GM23338 (cell line): ENCODE data around the gene DSC2. TPM values are rescaled to one million over a fixed set of nuclear protein-coding genes. Genes with fewer than 3 reads are reported as not detected.
A peak's percentile ranks its signal among the peaks of the same experiment; 100 is the strongest.

Source experiments
- ATAC-seq: fragments of 200-7000 bp; cut with Tn5 transposase; 3 replicates; pipeline ENCODE4 v1.9.1; 2020
- DNase-seq: peaks from one replicate; pipeline ENCODE4 v3.0.0-alpha.2; 2015; ENCODE audit warnings: low spot score
- H2AFZ ChIP-seq: fragments of 200-600 bp; sonication (generic); 2 replicates; pipeline ENCODE4 v1.8.0; 2016; ENCODE audit warnings: antibody characterized with exemption, mild to moderate bottlenecking, moderate library complexity
- H3F3A ChIP-seq: fragments of 200-600 bp; sonication (generic); replicated peaks from 2 replicates; pipeline ENCODE4 v1.8.0; 2017; ENCODE audit warnings: antibody characterized with exemption, mixed run types, low read depth
- H3K27ac ChIP-seq: fragments of 200-600 bp; sonication (generic); 2 replicates; pipeline ENCODE4 v1.6.1; 2016; ENCODE audit warnings: low read depth
- H3K27me3 ChIP-seq: fragments of 200-600 bp; sonication (generic); 2 replicates; pipeline ENCODE4 v1.8.0; 2016; ENCODE audit warnings: mild to moderate bottlenecking, mixed run types, moderate library complexity; ENCODE audit not compliant: insufficient read depth
- H3K36me3 ChIP-seq: fragments of 200-600 bp; sonication (generic); 2 replicates; pipeline ENCODE4 v1.8.0; 2016; ENCODE audit warnings: mild to moderate bottlenecking; ENCODE audit not compliant: insufficient read depth
- H3K4me1 ChIP-seq: fragments of 200-600 bp; sonication (generic); 2 replicates; pipeline ENCODE4 v1.8.0; 2016; ENCODE audit warnings: mild to moderate bottlenecking, moderate library complexity; ENCODE audit not compliant: insufficient read depth
- H3K4me2 ChIP-seq: fragments of 200-600 bp; sonication (generic); 2 replicates; pipeline ENCODE4 v1.7.1; 2017; ENCODE audit warnings: mixed run types
- H3K4me3 ChIP-seq: fragments of 200-600 bp; sonication (generic); 2 replicates; pipeline ENCODE4 v1.6.1; 2016; ENCODE audit warnings: mixed run types
- H3K79me2 ChIP-seq: fragments of 200-600 bp; sonication (generic); replicated peaks from 2 replicates; pipeline ENCODE4 v1.8.0; 2017; ENCODE audit warnings: mild to moderate bottlenecking; ENCODE audit not compliant: insufficient read depth
- H3K9me2 ChIP-seq: fragments of 200-600 bp; sonication (generic); 2 replicates; pipeline ENCODE4 v1.8.0; 2017; ENCODE audit not compliant: insufficient read depth
- H4K20me1 ChIP-seq: fragments of 200-600 bp; sonication (generic); replicated peaks from 2 replicates; pipeline ENCODE4 v1.8.0; 2017; ENCODE audit warnings: mild to moderate bottlenecking; ENCODE audit not compliant: insufficient read depth
- H3K27ac Mint-ChIP-seq: 2 replicates; pipeline ENCODE4 v1.8.0; 2020; ENCODE audit warnings: inconsistent platforms, mild to moderate bottlenecking, moderate library complexity, mixed read lengths
- H3K27me3 Mint-ChIP-seq: 3 replicates; pipeline ENCODE4 v1.8.0; 2022; ENCODE audit warnings: low read depth, mild to moderate bottlenecking, moderate library complexity, mixed read lengths, inconsistent platforms; ENCODE audit not compliant: insufficient read depth, poor library complexity
- H3K36me3 Mint-ChIP-seq: 3 replicates; pipeline ENCODE4 v1.8.0; 2021; ENCODE audit warnings: low read depth, mild to moderate bottlenecking, inconsistent platforms, moderate library complexity, mixed read lengths
- H3K4me1 Mint-ChIP-seq: 3 replicates; pipeline ENCODE4 v1.8.0; 2020; ENCODE audit warnings: mild to moderate bottlenecking, inconsistent platforms, mixed read lengths
- H3K4me3 Mint-ChIP-seq: 3 replicates; pipeline ENCODE4 v1.8.0; 2021; ENCODE audit warnings: moderate library complexity, mild to moderate bottlenecking, inconsistent platforms, mixed read lengths
- H3K9me3 Mint-ChIP-seq: 3 replicates; pipeline ENCODE4 v1.8.0; 2020; ENCODE audit warnings: moderate library complexity, mild to moderate bottlenecking, inconsistent platforms, mixed read lengths
- CTCF ChIP-seq, 2 experiments: fragments of 200-600 bp in 1 of 2; sonication (generic) in 1 of 2; conservative IDR thresholded peaks; 2 replicates each; pipeline versions ENCODE4 v1.5.1 to v1.6.1; 2016 to 2017; ENCODE audit warnings: antibody characterized with exemption in 2 of 2, low read depth in 2 of 2, mild to moderate bottlenecking in 2 of 2, moderate library complexity in 1 of 2
- ETS1 ChIP-seq: IDR thresholded peaks from 2 replicates; pipeline ENCODE4 v1.6.1; 2016; ENCODE audit warnings: antibody characterized with exemption
- EZH2 ChIP-seq: fragments of 200-600 bp; sonication (generic); IDR thresholded peaks from one replicate; pipeline ENCODE4 v1.8.0; 2017; ENCODE audit warnings: antibody characterized with exemption, mild to moderate bottlenecking, low read depth; ENCODE audit not compliant: unreplicated experiment
- EZH2phosphoT487 ChIP-seq: fragments of 200-600 bp; sonication (generic); IDR thresholded peaks from one replicate; pipeline ENCODE4 v1.8.1; 2018; ENCODE audit warnings: antibody characterized with exemption; ENCODE audit not compliant: unreplicated experiment
- NANOG ChIP-seq: IDR thresholded peaks from 2 replicates; pipeline ENCODE4 v1.6.1; 2016; ENCODE audit warnings: antibody characterized with exemption, borderline replicate concordance
- POLR2AphosphoS5 ChIP-seq: IDR thresholded peaks from 2 replicates; pipeline ENCODE4 v1.6.1; 2016; ENCODE audit warnings: antibody characterized with exemption, low read depth
- REST ChIP-seq: IDR thresholded peaks from one replicate; pipeline ENCODE4 v1.6.1; 2018; ENCODE audit warnings: antibody characterized with exemption; ENCODE audit not compliant: unreplicated experiment
- STAT1 ChIP-seq: IDR thresholded peaks from one replicate; pipeline ENCODE4 v1.6.1; 2016; ENCODE audit warnings: antibody characterized with exemption; ENCODE audit not compliant: unreplicated experiment
- ZNF114 ChIP-seq: fragments of 250-450 bp; sonication (Bioruptor Pico); IDR thresholded peaks from 2 replicates; pipeline ENCODE4 v1.5.0; 2020; ENCODE audit warnings: mild to moderate bottlenecking, moderate library complexity
- ZNF331 ChIP-seq: fragments of 250-450 bp; sonication (Bioruptor Pico); IDR thresholded peaks from 2 replicates; pipeline ENCODE4 v1.5.0; 2020; ENCODE audit warnings: low read depth, mild to moderate bottlenecking, moderate library complexity
- polyA plus RNA-seq: library from polyadenylated mRNA; unstranded; fragments of >200 nt; fragmentation: Nextera tagmentation; extraction: Ambion mirVana; gene quantifications from 2 replicates; pipeline ENCODE4 v1.2.1, GENCODE V29; 2016
- total RNA-seq: library from RNA; depleted of rRNA; stranded (reverse); fragments of >200 nt; shearing (Covaris generic); gene quantifications from 2 replicates; pipeline ENCODE4 v1.2.3, GENCODE V29; 2014

Gene DSC2
- total and polyA plus RNA-seq, 2 experiments from 2014 or later = 10.5 to 20.4 TPM

GRCh38 chr18:31043709-31044108, 58.5 kb downstream of the DSC2 start:
- no peak overlapping the region for H3K27ac ChIP-seq
- H3K36me3 ChIP-seq = no peaks in the 10 kb centered on the region
- H3K27me3 ChIP-seq = peaks cover 74% of the 10 kb centered on the region
- peaks cover 24% of the 10 kb centered on the region for H3K4me1 ChIP-seq
- H3K79me2 ChIP-seq = no peaks in the 10 kb centered on the region
- Mint-ChIP-seq H3K9me3 (no peaks in the 10 kb centered on the region; the same call in 2 of the 3 replicates), H3K4me3 (peak overlapping the region; percentile 88), H3K27ac (no peak overlapping the region), H3K27me3 (peaks cover 47% of the 10 kb centered on the region), H3K36me3 (no peaks in the 10 kb centered on the region; the same call in 2 of the 3 replicates), H3K4me1 (peaks cover 30% of the 10 kb centered on the region)
- TF ChIP-seq STAT1 (no peak), POLR2AphosphoS5 (no peak), ZNF114 (CRISPR knock-in tag) (no peak), ETS1 (no peak), NANOG (no peak), REST (no peak), ZNF331 (CRISPR knock-in tag) (no peak)
- H3F3A ChIP-seq = peaks cover 6% of the 10 kb centered on the region; the same call in 1 of the 2 replicates
- DNase-seq (no peak), ATAC-seq (no peak)
- peaks cover 6% of the 10 kb centered on the region; the same call in 1 of the 2 replicates for H3K9me2 ChIP-seq
- H4K20me1 ChIP-seq = no peaks in the 10 kb centered on the region
- H3K4me3 ChIP-seq = peak overlapping the region; percentile 71; the same call in 1 of the 2 replicates
- peak overlapping the region; percentile 92 for H3K4me2 ChIP-seq
- no peak overlapping the region for H2AFZ ChIP-seq

GRCh38 chr18:31042406-31043181, 59.6 kb downstream of the DSC2 start, which contains the start of gene DSC3:
Gene DSC3 (minus strand): TSS chr18:31042742. CDS start chr18:31042660, 82 bp downstream.
- H3K27me3 Mint-ChIP-seq = peaks cover 47% of the 10 kb centered on the region
- H3K27ac ChIP-seq = no peak within 1 kb of the TSS
- peak within 1 kb of the TSS; percentile 96 for H2AFZ ChIP-seq
- H4K20me1 ChIP-seq = no peaks in the 10 kb centered on the region
- peaks cover 73% of the 10 kb centered on the region for H3K27me3 ChIP-seq
- H3K36me3 Mint-ChIP-seq = no peaks in the 10 kb centered on the region; the same call in 2 of the 3 replicates
- peak within 1 kb of the TSS; percentile 55; the same call in 1 of the 2 replicates for H3K27ac Mint-ChIP-seq
- peaks cover 6% of the 10 kb centered on the region; the same call in 1 of the 2 replicates for H3F3A ChIP-seq
- H3K9me2 ChIP-seq = peaks cover 6% of the 10 kb centered on the region; the same call in 1 of the 2 replicates
- peak within 1 kb of the TSS; percentile 71 for H3K4me3 ChIP-seq
- ATAC-seq (peak; percentile 80), DNase-seq (peak; percentile 73)
- no peaks in the 10 kb centered on the region for H3K79me2 ChIP-seq
- H3K4me1 Mint-ChIP-seq = peaks cover 30% of the 10 kb centered on the region
- H3K4me1 ChIP-seq = peaks cover 24% of the 10 kb centered on the region
- peak within 1 kb of the TSS; percentile 92 for H3K4me2 ChIP-seq
- H3K9me3 Mint-ChIP-seq = no peaks in the 10 kb centered on the region; the same call in 2 of the 3 replicates
- H3K36me3 ChIP-seq = no peaks in the 10 kb centered on the region
- H3K4me3 Mint-ChIP-seq = peak within 1 kb of the TSS; percentile 88
- peak; percentile 38 for TF ChIP-seq EZH2
- TF ChIP-seq NANOG = no peak
- no peak for TF ChIP-seq REST
- no peak for TF ChIP-seq ZNF331 (CRISPR knock-in tag)
- no peak for TF ChIP-seq EZH2phosphoT487
- no peak for TF ChIP-seq ETS1
- no peak for TF ChIP-seq CTCF (conservative IDR thresholded peaks at IDR 0.05; ENCODE audit: low read depth in 2 of 2)
- no peak for TF ChIP-seq STAT1
- peak; percentile 20; the same call in 1 of the 2 replicates for TF ChIP-seq POLR2AphosphoS5
